Measurements from ENCODE around the gene ITGB6. TPM values are rescaled to one million over a fixed set of nuclear protein-coding genes. Genes with fewer than 3 reads are reported as not detected.

Gene ITGB6
- total RNA-seq: under 0.01 and 0.20 TPM in 2 replicates

GRCh38 chr2:160199683-160200389 lies at the start of gene ITGB6:
ITGB6 (minus strand) TSS chr2:160200272; CDS start chr2:160200063, 209 bp downstream.

GRCh38 chr2:160062292-160063005 lies 137.6 kb downstream of the ITGB6 start, which contains the start of gene PLA2R1:
PLA2R1 (minus strand) TSS chr2:160062615; CDS start chr2:160062403, 212 bp downstream.

Other genes with a start within 250 kb of the ITGB6 start
- gene PLA2R1, start 137.7 kb downstream of the ITGB6 start, total RNA-seq: 5.9 and 7.7 TPM in 2 replicates

Data from subcutaneous preadipocyte (primary cell).